Osteoblast (primary cell): ENCODE results near the gene DBR1. TPM values are rescaled to one million over a fixed set of nuclear protein-coding genes. Genes with fewer than 3 reads are reported as not detected.
A peak's percentile ranks its signal among the peaks of the same experiment; 100 is the strongest.

Experiments
- DNase-seq: peaks from one replicate; pipeline ENCODE4 v3.0.0; 2011; ENCODE audit warnings: low spot score, mixed read lengths; ENCODE audit not compliant: insufficient read length; ENCODE audit errors: missing footprints
- H2AFZ ChIP-seq: 2 replicates; pipeline ENCODE4 v1.6.0; 2011; ENCODE audit warnings: mild to moderate bottlenecking, low read length
- H3K27ac ChIP-seq: 2 replicates; pipeline ENCODE4 v1.5.1; 2011; ENCODE audit warnings: mild to moderate bottlenecking, low read depth, low read length, moderate library complexity
- H3K27me3 ChIP-seq: 2 replicates; pipeline ENCODE4 v1.6.0; 2012; ENCODE audit warnings: mild to moderate bottlenecking, control low read depth, inconsistent platforms, low read length, moderate library complexity; ENCODE audit not compliant: insufficient read depth
- H3K36me3 ChIP-seq: 2 replicates; pipeline ENCODE4 v1.5.1; 2011; ENCODE audit warnings: mild to moderate bottlenecking, low read length, control low read depth, moderate library complexity; ENCODE audit not compliant: insufficient read depth
- H3K4me1 ChIP-seq: 2 replicates; pipeline ENCODE4 v1.5.1; 2011; ENCODE audit warnings: mild to moderate bottlenecking, low read length, control low read depth, moderate library complexity; ENCODE audit not compliant: insufficient read depth
- H3K4me2 ChIP-seq: 2 replicates; pipeline ENCODE4 v1.6.0; 2011; ENCODE audit warnings: mild to moderate bottlenecking, low read length; ENCODE audit not compliant: insufficient read depth
- H3K4me3 ChIP-seq: fragments of 200-600 bp; sonication (generic); 3 replicates; pipeline ENCODE4 v1.5.1; 2012; ENCODE audit warnings: mild to moderate bottlenecking, low read length, inconsistent platforms; ENCODE audit not compliant: insufficient read depth
- H3K79me2 ChIP-seq: 2 replicates; pipeline ENCODE4 v1.6.0; 2012; ENCODE audit warnings: mild to moderate bottlenecking, low read length, control low read depth, inconsistent platforms; ENCODE audit not compliant: insufficient read depth
- H3K9me3 ChIP-seq: 2 replicates; pipeline ENCODE4 v1.5.1; 2011; ENCODE audit warnings: low read depth, low read length, control low read depth
- H4K20me1 ChIP-seq: 2 replicates; pipeline ENCODE4 v1.6.0; 2012; ENCODE audit warnings: mild to moderate bottlenecking, low read length, control low read depth; ENCODE audit not compliant: insufficient read depth
- CTCF ChIP-seq: IDR thresholded peaks from 2 replicates; pipeline ENCODE4 v1.5.1; 2011; ENCODE audit warnings: mild to moderate bottlenecking, low read depth, low read length, moderate library complexity; ENCODE audit errors: extremely low read depth
- total RNA-seq: library from RNA; depleted of rRNA; stranded (reverse); fragments of >200 nt; gene quantifications from 2 replicates; pipeline ENCODE4 v1.2.3, GENCODE V29; 2012

Gene DBR1
- total RNA-seq, 1 donor: 16.3 TPM

GRCh38 chr3:138187296-138188012 lies 12.7 kb upstream of the DBR1 start, which contains the start of gene ARMC8:
Gene ARMC8 (plus strand): TSS chr3:138187301. CDS start chr3:138187555, 254 bp downstream.
- peaks cover 29% of the 10 kb centered on the region for H4K20me1 ChIP-seq
- peaks cover 5% of the 10 kb centered on the region for H3K36me3 ChIP-seq
- H2AFZ ChIP-seq: peak within 1 kb of the TSS; percentile 99
- no peaks in the 10 kb centered on the region for H3K9me3 ChIP-seq
- DNase-seq: peak; percentile 96
- peaks cover 6% of the 10 kb centered on the region for H3K4me1 ChIP-seq
- H3K4me3 ChIP-seq: peak within 1 kb of the TSS; percentile 88
- H3K4me2 ChIP-seq: peak within 1 kb of the TSS; percentile 92
- peaks cover 9% of the 10 kb centered on the region for H3K27me3 ChIP-seq
- H3K79me2 ChIP-seq: peaks cover 40% of the 10 kb centered on the region
- H3K27ac ChIP-seq: peak within 1 kb of the TSS; percentile 91
- TF ChIP-seq CTCF: no peak

- Histone ChIP-seq H3K4me3 (peak overlapping the region; percentile 88), H3K27ac (peak overlapping the region; percentile 91), H3K4me2 (peak overlapping the region; percentile 92), H3K27me3 (peaks cover 9% of the 10 kb centered on the region), H3K36me3 (peaks cover 5% of the 10 kb centered on the region), H3K9me3 (no peaks in the 10 kb centered on the region), H3K79me2 (peaks cover 36% of the 10 kb centered on the region), H3K4me1 (peaks cover 6% of the 10 kb centered on the region), H4K20me1 (peaks cover 27% of the 10 kb centered on the region), H2AFZ (peak overlapping the region; percentile 99)
- DNase-seq: no peak
- no peak for TF ChIP-seq CTCF
These were observed 12.1 kb upstream of the DBR1 start for GRCh38 chr3:138186803-138187295.

- Histone ChIP-seq H3K9me3 (no peaks in the 10 kb centered on the region), H3K36me3 (peaks cover 5% of the 10 kb centered on the region), H3K4me3 (peak overlapping the region; percentile 88), H3K79me2 (peaks cover 30% of the 10 kb centered on the region), H3K4me1 (peaks cover 6% of the 10 kb centered on the region), H3K4me2 (peak overlapping the region; percentile 92), H2AFZ (peak overlapping the region; percentile 99), H3K27me3 (peaks cover 9% of the 10 kb centered on the region), H4K20me1 (peaks cover 21% of the 10 kb centered on the region), H3K27ac (no peak overlapping the region)
- no peak for TF ChIP-seq CTCF
- no peak for DNase-seq
These were observed 11.5 kb upstream of the DBR1 start for GRCh38 chr3:138186221-138186620.

GRCh38 chr3:138184994-138185393 lies 10.3 kb upstream of the DBR1 start:
- H3K4me3 ChIP-seq: no peak overlapping the region
- H3K79me2 ChIP-seq: peaks cover 19% of the 10 kb centered on the region
- no peaks in the 10 kb centered on the region for H3K9me3 ChIP-seq
- no peak for TF ChIP-seq CTCF
- peaks cover 6% of the 10 kb centered on the region for H3K4me1 ChIP-seq
- peaks cover 17% of the 10 kb centered on the region for H4K20me1 ChIP-seq
- no peak overlapping the region for H2AFZ ChIP-seq
- H3K27me3 ChIP-seq: peaks cover 9% of the 10 kb centered on the region
- no peaks in the 10 kb centered on the region for H3K36me3 ChIP-seq
- H3K27ac ChIP-seq: no peak overlapping the region
- H3K4me2 ChIP-seq: no peak overlapping the region
- no peak for DNase-seq
